Measurements from ENCODE around the gene REXO4. TPM values are rescaled to one million over a fixed set of nuclear protein-coding genes. Genes with fewer than 3 reads are reported as not detected.

Gene REXO4
- polyA plus RNA-seq, 1 donor from 2014 or later, result 16.1 TPM

DNA sequence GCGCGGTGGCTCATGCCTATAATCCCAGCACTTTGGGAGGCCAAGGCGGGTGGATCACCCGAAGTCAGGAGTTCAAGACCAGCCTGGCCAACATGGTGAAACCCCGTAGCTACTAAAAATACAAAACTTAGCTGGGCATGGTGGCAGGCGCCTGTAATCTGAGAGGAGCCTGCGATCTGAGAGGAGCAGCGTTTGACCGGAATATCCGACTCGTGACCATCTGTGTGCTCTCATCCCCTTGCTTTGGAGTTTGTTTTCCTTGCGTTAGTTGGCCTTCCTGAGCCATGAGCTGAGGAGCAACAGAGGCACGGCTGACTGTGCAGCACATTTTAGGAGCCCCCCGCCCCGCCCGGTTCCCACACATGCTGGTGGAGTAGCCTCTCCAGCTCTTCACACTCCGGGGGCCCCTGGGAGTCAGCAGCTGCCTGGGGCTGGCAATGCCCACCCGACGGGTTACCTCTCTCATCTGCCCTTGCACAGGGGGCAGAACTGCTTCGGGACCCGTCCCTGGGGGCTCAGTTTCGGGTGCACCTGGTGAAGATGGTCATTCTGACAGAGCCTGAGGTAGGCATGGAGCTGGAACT, 7.3 kb upstream of the REXO4 start:
- Histone ChIP-seq H3K36me3 (ENCODE audit: insufficient read depth, low read length) (no peaks in the 10 kb centered on the region), H3K9ac (ENCODE audit: low read length) (no peak overlapping the region), H3K27ac (ENCODE audit: low read length) (no peak overlapping the region), H3K9me2 (ENCODE audit: insufficient read depth, low read length) (no peaks in the 10 kb centered on the region), H3K4me3 (ENCODE audit: low read length) (no peak overlapping the region), H2AFZ (ENCODE audit: low read depth, low read length) (no peak overlapping the region), H3K9me3 (ENCODE audit: low read length) (peaks cover 10% of the 10 kb centered on the region), H3F3A (ENCODE audit: insufficient read depth, low read length, poor library complexity, severe bottlenecking) (no peaks in the 10 kb centered on the region), H3K79me2 (replicated peaks; ENCODE audit: insufficient read depth, low read length) (no peaks in the 10 kb centered on the region), H4K20me1 (ENCODE audit: insufficient read depth) (no peaks in the 10 kb centered on the region), H3K27me3 (ENCODE audit: insufficient read depth, low read depth, low read length) (peaks cover 24% of the 10 kb centered on the region), H3K4me2 (ENCODE audit: low read length) (no peak overlapping the region)
- no peak for TF ChIP-seq EZH2 (IDR thresholded peaks at IDR 0.05; ENCODE audit: borderline replicate concordance, insufficient read depth, low read length, poor library complexity, severe bottlenecking)
- TF ChIP-seq RAD21 (conservative IDR thresholded peaks at IDR 0.05), result no peak
- TF ChIP-seq, protein P1, sequence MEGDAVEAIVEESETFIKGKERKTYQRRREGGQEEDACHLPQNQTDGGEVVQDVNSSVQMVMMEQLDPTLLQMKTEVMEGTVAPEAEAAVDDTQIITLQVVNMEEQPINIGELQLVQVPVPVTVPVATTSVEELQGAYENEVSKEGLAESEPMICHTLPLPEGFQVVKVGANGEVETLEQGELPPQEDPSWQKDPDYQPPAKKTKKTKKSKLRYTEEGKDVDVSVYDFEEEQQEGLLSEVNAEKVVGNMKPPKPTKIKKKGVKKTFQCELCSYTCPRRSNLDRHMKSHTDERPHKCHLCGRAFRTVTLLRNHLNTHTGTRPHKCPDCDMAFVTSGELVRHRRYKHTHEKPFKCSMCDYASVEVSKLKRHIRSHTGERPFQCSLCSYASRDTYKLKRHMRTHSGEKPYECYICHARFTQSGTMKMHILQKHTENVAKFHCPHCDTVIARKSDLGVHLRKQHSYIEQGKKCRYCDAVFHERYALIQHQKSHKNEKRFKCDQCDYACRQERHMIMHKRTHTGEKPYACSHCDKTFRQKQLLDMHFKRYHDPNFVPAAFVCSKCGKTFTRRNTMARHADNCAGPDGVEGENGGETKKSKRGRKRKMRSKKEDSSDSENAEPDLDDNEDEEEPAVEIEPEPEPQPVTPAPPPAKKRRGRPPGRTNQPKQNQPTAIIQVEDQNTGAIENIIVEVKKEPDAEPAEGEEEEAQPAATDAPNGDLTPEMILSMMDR (IDR thresholded peaks at IDR 0.05; ENCODE audit: poor library complexity, severe bottlenecking), result no peak
- no peak for TF ChIP-seq TAF1 (IDR thresholded peaks at IDR 0.05; ENCODE audit: low read depth)
- TF ChIP-seq MXI1 (conservative IDR thresholded peaks at IDR 0.05; ENCODE audit: poor library complexity, severe bottlenecking), result no peak
- TF ChIP-seq, protein P2, sequence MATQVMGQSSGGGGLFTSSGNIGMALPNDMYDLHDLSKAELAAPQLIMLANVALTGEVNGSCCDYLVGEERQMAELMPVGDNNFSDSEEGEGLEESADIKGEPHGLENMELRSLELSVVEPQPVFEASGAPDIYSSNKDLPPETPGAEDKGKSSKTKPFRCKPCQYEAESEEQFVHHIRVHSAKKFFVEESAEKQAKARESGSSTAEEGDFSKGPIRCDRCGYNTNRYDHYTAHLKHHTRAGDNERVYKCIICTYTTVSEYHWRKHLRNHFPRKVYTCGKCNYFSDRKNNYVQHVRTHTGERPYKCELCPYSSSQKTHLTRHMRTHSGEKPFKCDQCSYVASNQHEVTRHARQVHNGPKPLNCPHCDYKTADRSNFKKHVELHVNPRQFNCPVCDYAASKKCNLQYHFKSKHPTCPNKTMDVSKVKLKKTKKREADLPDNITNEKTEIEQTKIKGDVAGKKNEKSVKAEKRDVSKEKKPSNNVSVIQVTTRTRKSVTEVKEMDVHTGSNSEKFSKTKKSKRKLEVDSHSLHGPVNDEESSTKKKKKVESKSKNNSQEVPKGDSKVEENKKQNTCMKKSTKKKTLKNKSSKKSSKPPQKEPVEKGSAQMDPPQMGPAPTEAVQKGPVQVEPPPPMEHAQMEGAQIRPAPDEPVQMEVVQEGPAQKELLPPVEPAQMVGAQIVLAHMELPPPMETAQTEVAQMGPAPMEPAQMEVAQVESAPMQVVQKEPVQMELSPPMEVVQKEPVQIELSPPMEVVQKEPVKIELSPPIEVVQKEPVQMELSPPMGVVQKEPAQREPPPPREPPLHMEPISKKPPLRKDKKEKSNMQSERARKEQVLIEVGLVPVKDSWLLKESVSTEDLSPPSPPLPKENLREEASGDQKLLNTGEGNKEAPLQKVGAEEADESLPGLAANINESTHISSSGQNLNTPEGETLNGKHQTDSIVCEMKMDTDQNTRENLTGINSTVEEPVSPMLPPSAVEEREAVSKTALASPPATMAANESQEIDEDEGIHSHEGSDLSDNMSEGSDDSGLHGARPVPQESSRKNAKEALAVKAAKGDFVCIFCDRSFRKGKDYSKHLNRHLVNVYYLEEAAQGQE (IDR thresholded peaks at IDR 0.05; ENCODE audit: borderline replicate concordance), result no peak
- TF ChIP-seq SMC3 (conservative IDR thresholded peaks at IDR 0.05; ENCODE audit: poor library complexity), result no peak
- no peak for TF ChIP-seq POLR2AphosphoS5 (IDR thresholded peaks at IDR 0.05)
- no peak for TF ChIP-seq EP300 (conservative IDR thresholded peaks at IDR 0.05; ENCODE audit: poor library complexity, severe bottlenecking)

DNA sequence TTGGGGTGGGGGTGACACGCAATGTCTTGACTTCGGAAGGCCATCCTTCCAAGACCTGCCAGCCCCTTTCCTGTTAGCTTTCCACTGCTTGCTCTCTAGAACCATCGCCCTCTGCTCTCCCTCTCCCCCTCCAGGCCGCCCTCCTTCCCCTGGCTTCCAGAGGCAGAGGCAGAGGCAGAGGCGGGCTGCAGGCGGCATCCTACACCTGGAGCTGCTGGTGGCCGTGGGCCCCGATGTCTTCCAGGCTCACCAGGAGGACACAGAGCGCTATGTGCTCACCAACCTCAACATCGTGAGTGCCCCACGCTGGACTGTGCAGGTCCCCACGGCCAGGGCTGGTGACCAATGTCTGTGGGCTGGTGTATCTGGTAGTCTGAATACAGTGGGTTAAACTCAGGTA, 6.4 kb upstream of the REXO4 start:
- peaks cover 15% of the 10 kb centered on the region for H3K27me3 ChIP-seq (ENCODE audit: insufficient read depth, low read depth, low read length)
- no peaks in the 10 kb centered on the region for H4K20me1 ChIP-seq (ENCODE audit: insufficient read depth)
- H3K27ac ChIP-seq (ENCODE audit: low read length), result no peak overlapping the region
- no peaks in the 10 kb centered on the region for H3K36me3 ChIP-seq (ENCODE audit: insufficient read depth, low read length)
- H3K4me2 ChIP-seq (ENCODE audit: low read length), result no peak overlapping the region
- H3F3A ChIP-seq (ENCODE audit: insufficient read depth, low read length, poor library complexity, severe bottlenecking), result no peaks in the 10 kb centered on the region
- H3K4me3 ChIP-seq (ENCODE audit: low read length), result no peak overlapping the region
- H2AFZ ChIP-seq (ENCODE audit: low read depth, low read length), result no peak overlapping the region
- H3K9ac ChIP-seq (ENCODE audit: low read length), result no peak overlapping the region
- H3K9me2 ChIP-seq (ENCODE audit: insufficient read depth, low read length), result no peaks in the 10 kb centered on the region
- peaks cover 10% of the 10 kb centered on the region for H3K9me3 ChIP-seq (ENCODE audit: low read length)
- TF ChIP-seq, protein P1 (IDR thresholded peaks at IDR 0.05; ENCODE audit: poor library complexity, severe bottlenecking), result no peak
- no peak for TF ChIP-seq RAD21 (conservative IDR thresholded peaks at IDR 0.05)
- TF ChIP-seq POLR2AphosphoS5 (IDR thresholded peaks at IDR 0.05), result no peak
- no peak for TF ChIP-seq EP300 (conservative IDR thresholded peaks at IDR 0.05; ENCODE audit: poor library complexity, severe bottlenecking)
- no peak for TF ChIP-seq TAF1 (IDR thresholded peaks at IDR 0.05; ENCODE audit: low read depth)
- no peak for TF ChIP-seq SMC3 (conservative IDR thresholded peaks at IDR 0.05; ENCODE audit: poor library complexity)
- TF ChIP-seq, protein P2 (IDR thresholded peaks at IDR 0.05; ENCODE audit: borderline replicate concordance), result no peak
- no peak for TF ChIP-seq MXI1 (conservative IDR thresholded peaks at IDR 0.05; ENCODE audit: poor library complexity, severe bottlenecking)
- no peak for TF ChIP-seq EZH2 (IDR thresholded peaks at IDR 0.05; ENCODE audit: borderline replicate concordance, insufficient read depth, low read length, poor library complexity, severe bottlenecking)
- H3K79me2 ChIP-seq (replicated peaks; ENCODE audit: insufficient read depth, low read length), result no peaks in the 10 kb centered on the region

Measured in neural cell (in vitro differentiated cells).